NCI-H2196 treated with DMSO at 0.1 percent for 48 hours (cell line): ENCODE data around the gene RGPD8.
"Not testable (repeated sequence)": the region's sequence is repeated elsewhere in the genome, so short reads cannot be mapped to it uniquely, and the experiment has no call there.

Experiments used
- DNase-seq: peaks from one replicate; lab custom pipeline; 2025; ENCODE audit not compliant: unreplicated experiment; lab: John Stamatoyannopoulos, UW

The RGPD8 gene

GRCh38 chr2:112435716-112436431, 2.4 kb upstream of the RGPD8 start:
- not testable (repeated sequence) for DNase-seq

- not testable (repeated sequence) for DNase-seq
Observed at GRCh38 chr2:112434890-112435715, 1.7 kb upstream of the RGPD8 start.

GRCh38 chr2:112433932-112434730, 686 bp upstream of the RGPD8 start:
- no peak for DNase-seq

- not testable (repeated sequence) for DNase-seq
Observed at GRCh38 chr2:112432735-112433479, 538 bp downstream of the RGPD8 start.

- not testable (repeated sequence) for DNase-seq
Observed at GRCh38 chr2:112432390-112432734, 1.1 kb downstream of the RGPD8 start.

GRCh38 chr2:112431587-112432295, 1.7 kb downstream of the RGPD8 start:
- not testable (repeated sequence) for DNase-seq

GRCh38 chr2:112424553-112424952, 8.9 kb downstream of the RGPD8 start:
- not testable (repeated sequence) for DNase-seq

GRCh38 chr2:112416860-112417259, 16.6 kb downstream of the RGPD8 start:
- DNase-seq: not testable (repeated sequence)

GRCh38 chr2:112360055-112360454, 73.4 kb downstream of the RGPD8 start:
- DNase-seq: not testable (repeated sequence)

GRCh38 chr2:112354335-112354734, 79.1 kb downstream of the RGPD8 start:
- not testable (repeated sequence) for DNase-seq

GRCh38 chr2:112352809-112353603, 80.4 kb downstream of the RGPD8 start:
- DNase-seq: not testable (repeated sequence)

GRCh38 chr2:112352292-112352691, 81.2 kb downstream of the RGPD8 start:
- not testable (repeated sequence) for DNase-seq

GRCh38 chr2:112345030-112346027, 88.1 kb downstream of the RGPD8 start:
- DNase-seq: no peak

- peak; percentile 14 for DNase-seq
Observed at GRCh38 chr2:112343827-112344585, 89.4 kb downstream of the RGPD8 start.

GRCh38 chr2:112342067-112342550, 91.3 kb downstream of the RGPD8 start:
- DNase-seq: no peak

GRCh38 chr2:112340475-112341267, 92.8 kb downstream of the RGPD8 start:
- no peak for DNase-seq
